Endothelial cell of umbilical vein (primary cell): ENCODE data around the gene ACOT7. TPM values are rescaled to one million over a fixed set of nuclear protein-coding genes. Genes with fewer than 3 reads are reported as not detected.

Experiments used
- BruUV-seq: library from RNA; stranded (reverse); fragments of 400-500 nt; replicated peaks from 2 replicates; lab custom pipeline; 2021; lab: Mats Ljungman, UMichigan
- CTCF ChIA-PET: fragments of 300-600, 350-600 bp; sonication (Branson Sonifier 250); formaldehyde crosslinking; loops from one replicate; lab custom pipeline; 2021; ENCODE audit warnings: antibody characterized with exemption, inconsistent platforms; lab: Charles Lee
- POLR2A ChIA-PET: fragments of 300-600, 350-600 bp; sonication (Branson Sonifier 250); formaldehyde crosslinking; loops from one replicate; lab custom pipeline; 2021; ENCODE audit warnings: antibody characterized with exemption, inconsistent platforms; lab: Charles Lee
- DNase-seq: peaks from one replicate; pipeline ENCODE4 v3.0.0-alpha.2; 2011; ENCODE audit warnings: low read depth, low spot score
- FAIRE-seq: peaks from 2 replicates; lab custom pipeline; 2011; peaks lifted over from hg19 to GRCh38; lab: Jason Lieb, UNC
- H2AFZ ChIP-seq: 2 replicates; pipeline ENCODE4 v1.6.0; 2012; ENCODE audit warnings: low read depth, low read length, control low read depth, inconsistent platforms
- H3K27ac ChIP-seq: 2 replicates; pipeline ENCODE4 v1.5.1; 2011; ENCODE audit warnings: low read depth, mild to moderate bottlenecking, control low read depth, low read length, moderate library complexity; ENCODE audit not compliant: insufficient read depth
- H3K27me3 ChIP-seq, 2 experiments: 2 replicates each; pipeline versions ENCODE4 v1.6.0 to v1.6.1; 2011; ENCODE audit warnings: low read length in 2 of 2, mixed read lengths in 1 of 2; ENCODE audit not compliant: control insufficient read depth in 2 of 2, insufficient read depth in 2 of 2
- H3K36me3 ChIP-seq, 2 experiments: 2 replicates in 1 of 2; 3 replicates in 1 of 2; pipeline ENCODE4 v1.5.1; 2011; ENCODE audit warnings: low read length in 2 of 2, mild to moderate bottlenecking in 1 of 2, moderate library complexity in 1 of 2; ENCODE audit not compliant: control insufficient read depth in 2 of 2, insufficient read depth in 2 of 2; ENCODE audit errors: extremely low read depth in 1 of 2
- H3K4me1 ChIP-seq: 3 replicates; pipeline ENCODE4 v1.5.1; 2011; ENCODE audit warnings: mild to moderate bottlenecking, low read length; ENCODE audit not compliant: control insufficient read depth, insufficient read depth; ENCODE audit errors: extremely low read depth
- H3K4me2 ChIP-seq: 2 replicates; pipeline ENCODE4 v1.6.1; 2011; ENCODE audit warnings: low read length, control low read depth, mixed read lengths; ENCODE audit not compliant: insufficient read depth
- H3K4me3 ChIP-seq, 3 experiments: fragments of 200-600 bp in 1 of 3; sonication (generic), shearing (Covaris generic) in 1 of 3; replicated peaks in 1 of 3; 2 replicates each; pipeline ENCODE4 v1.5.1; 2011 to 2016; ENCODE audit warnings: control low read depth in 3 of 3, low read length in 3 of 3, mild to moderate bottlenecking in 2 of 3, inconsistent platforms in 1 of 3, low read depth in 1 of 3, moderate library complexity in 1 of 3; ENCODE audit not compliant: insufficient read depth in 1 of 3
- H3K79me2 ChIP-seq: 2 replicates; pipeline ENCODE4 v1.6.0; 2012; ENCODE audit warnings: low read length, inconsistent platforms; ENCODE audit not compliant: control insufficient read depth, insufficient read depth
- H3K9ac ChIP-seq: replicated peaks from 2 replicates; pipeline ENCODE3; 2011; ENCODE audit warnings: low read length, control low read depth; ENCODE audit not compliant: insufficient read depth; ENCODE audit errors: extremely low read depth
- H3K9me1 ChIP-seq: replicated peaks from 3 replicates; pipeline ENCODE4 v1.6.0; 2011; ENCODE audit warnings: mild to moderate bottlenecking, low read length; ENCODE audit not compliant: control insufficient read depth, insufficient read depth; ENCODE audit errors: extremely low read depth
- H3K9me3 ChIP-seq: replicated peaks from 2 replicates; pipeline ENCODE4 v1.5.1; 2012; ENCODE audit warnings: low read length, inconsistent platforms; ENCODE audit not compliant: control insufficient read depth, insufficient read depth
- H4K20me1 ChIP-seq: replicated peaks from 2 replicates; pipeline ENCODE3; 2011; ENCODE audit warnings: mild to moderate bottlenecking, low read length; ENCODE audit not compliant: control insufficient read depth, insufficient read depth; ENCODE audit errors: extremely low read depth
- EZH2 ChIP-seq: IDR thresholded peaks from 2 replicates; pipeline ENCODE4 v1.6.1; 2012; ENCODE audit warnings: borderline replicate concordance, low read depth, mild to moderate bottlenecking, moderate library complexity, low read length, inconsistent platforms; ENCODE audit not compliant: severe bottlenecking
- FOS ChIP-seq: IDR thresholded peaks from 2 replicates; pipeline ENCODE4 v1.6.1; 2011; ENCODE audit warnings: mild to moderate bottlenecking, low read length, moderate library complexity, borderline replicate concordance; ENCODE audit not compliant: insufficient read depth
- GATA2 ChIP-seq: IDR thresholded peaks from 2 replicates; pipeline ENCODE4 v1.7.0; 2011; ENCODE audit warnings: low read depth, mild to moderate bottlenecking, moderate library complexity, mixed read lengths, low read length; ENCODE audit not compliant: insufficient read length, insufficient read depth
- JUN ChIP-seq: IDR thresholded peaks from 2 replicates; pipeline ENCODE4 v1.6.1; 2011; ENCODE audit warnings: borderline replicate concordance, low read depth; ENCODE audit not compliant: insufficient read length, insufficient read depth
- MAX ChIP-seq: IDR thresholded peaks from 2 replicates; pipeline ENCODE4 v1.6.1; 2011; ENCODE audit not compliant: insufficient read depth, insufficient read length
- MYC ChIP-seq: IDR thresholded peaks from one replicate; pipeline ENCODE4 v1.6.1; 2011; ENCODE audit warnings: mild to moderate bottlenecking, low read depth, low read length
- POLR2A ChIP-seq: IDR thresholded peaks from 2 replicates; pipeline ENCODE4 v1.6.1; 2012; ENCODE audit warnings: low read depth, mild to moderate bottlenecking, control low read depth, low read length
- POLR2AphosphoS5 ChIP-seq: IDR thresholded peaks from 2 replicates; pipeline ENCODE4 v1.6.1; 2012; ENCODE audit warnings: low read depth, mild to moderate bottlenecking, control low read depth, low read length, moderate library complexity; ENCODE audit not compliant: insufficient read depth
- dilution Hi-C: fragments of 300-500 bp; cut with MboI; formaldehyde crosslinking; loops from one replicate; pipeline ENCODE4 v1.15.0; 2019; ENCODE audit warnings: low sequenced_read_pairs; ENCODE audit not compliant: extremely low pct_ligation_motif_present
- intact Hi-C: fragments of 100-400 bp; cut with micrococcal nuclease; formaldehyde crosslinking; loops from one replicate; pipeline ENCODE4 v1.10.0; 2022
- polyA plus RNA-seq, 4 experiments: library from polyadenylated mRNA; depleted of rRNA in 3 of 4; stranded (reverse) in 3 of 4; unstranded in 1 of 4; fragments of >200 nt; gene quantifications; 2 replicates each; pipeline versions ENCODE4 v1.2.1 to v1.2.3, GENCODE V29; 2011 to 2012; ENCODE audit warnings: missing spikeins in 1 of 4
- total RNA-seq: library from RNA; stranded (reverse); gene quantifications from 2 replicates; pipeline ENCODE4 v1.2.3, GENCODE V29; 2021
- TF ChIP-seq, protein P1 (sequence below), 2 donors: IDR thresholded peaks; 1 replicate in 1 of 2; 2 replicates in 1 of 2; pipeline ENCODE4 v1.5.1; 2011; ENCODE audit warnings: low read length in 2 of 2, mild to moderate bottlenecking in 2 of 2, moderate library complexity in 2 of 2, control low read depth in 1 of 2, inconsistent platforms in 1 of 2, low read depth in 1 of 2; ENCODE audit not compliant: insufficient read depth in 1 of 2; ENCODE audit errors: extremely low read depth in 1 of 2

ACOT7 gene
- total and polyA plus RNA-seq, 2 donors (not counting 3 experiments of a cell fraction or from before 2014, with no cell fraction given) = 69.4 to 105 TPM

- H3K9me3 ChIP-seq = no peaks in the 10 kb centered on the region
- peaks cover 0 to 2% of the 10 kb centered on the region in 2 experiments for H3K36me3 ChIP-seq
- BruUV-seq = no TSS peak
- H4K20me1 ChIP-seq = no peaks in the 10 kb centered on the region
- dilution Hi-C loops (no loop called here), intact Hi-C loops (no loop called here)
- no peak for DNase-seq
- TF ChIP-seq POLR2AphosphoS5 (no peak), MAX (no peak), MYC (no peak), JUN (no peak), GATA2 (no peak), FOS (no peak), POLR2A (no peak), EZH2 (no peak)
- TF ChIP-seq, protein P1, sequence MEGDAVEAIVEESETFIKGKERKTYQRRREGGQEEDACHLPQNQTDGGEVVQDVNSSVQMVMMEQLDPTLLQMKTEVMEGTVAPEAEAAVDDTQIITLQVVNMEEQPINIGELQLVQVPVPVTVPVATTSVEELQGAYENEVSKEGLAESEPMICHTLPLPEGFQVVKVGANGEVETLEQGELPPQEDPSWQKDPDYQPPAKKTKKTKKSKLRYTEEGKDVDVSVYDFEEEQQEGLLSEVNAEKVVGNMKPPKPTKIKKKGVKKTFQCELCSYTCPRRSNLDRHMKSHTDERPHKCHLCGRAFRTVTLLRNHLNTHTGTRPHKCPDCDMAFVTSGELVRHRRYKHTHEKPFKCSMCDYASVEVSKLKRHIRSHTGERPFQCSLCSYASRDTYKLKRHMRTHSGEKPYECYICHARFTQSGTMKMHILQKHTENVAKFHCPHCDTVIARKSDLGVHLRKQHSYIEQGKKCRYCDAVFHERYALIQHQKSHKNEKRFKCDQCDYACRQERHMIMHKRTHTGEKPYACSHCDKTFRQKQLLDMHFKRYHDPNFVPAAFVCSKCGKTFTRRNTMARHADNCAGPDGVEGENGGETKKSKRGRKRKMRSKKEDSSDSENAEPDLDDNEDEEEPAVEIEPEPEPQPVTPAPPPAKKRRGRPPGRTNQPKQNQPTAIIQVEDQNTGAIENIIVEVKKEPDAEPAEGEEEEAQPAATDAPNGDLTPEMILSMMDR (IDR thresholded peaks at IDR 0.05; ENCODE audit: extremely low read depth in 1 of 2, insufficient read depth in 1 of 2, low read depth in 1 of 2, low read length in 2 of 2) = no peak
- no peak overlapping the region for H3K9ac ChIP-seq
- no peak overlapping the region for H3K4me2 ChIP-seq
- ChIA-PET CTCF (interaction anchor here (2.7 kb wide), 1 partner anchor 11 kb away, joined by 7 read pairs; no protein-coding TSS in a partner anchor), POLR2A (no interaction called here)
- no peaks in the 10 kb centered on the region for H3K4me1 ChIP-seq
- no peak overlapping the region for H2AFZ ChIP-seq
- no peak for FAIRE-seq
- H3K79me2 ChIP-seq = no peaks in the 10 kb centered on the region
- H3K27me3 ChIP-seq = no peaks in the 10 kb centered on the region
- H3K9me1 ChIP-seq = no peaks in the 10 kb centered on the region
- H3K4me3 ChIP-seq = no peak overlapping the region
- H3K27ac ChIP-seq = no peak overlapping the region
Observed at GRCh38 chr1:6328091-6328490, 65.5 kb downstream of the ACOT7 start.
